GM19438 (cell line): Measurements from ENCODE around the gene RFTN1.

ENCODE experiments used
- ATAC-seq: cut with Tn5 transposase; IDR thresholded peaks from one replicate; pipeline ENCODE4 v1.9.1; 2021; ENCODE audit warnings: low read depth; ENCODE audit not compliant: unreplicated experiment

The RFTN1 gene

GRCh38 chr3:16335772-16336645 lies 177.5 kb downstream of the RFTN1 start:
- no peak for ATAC-seq

GRCh38 chr3:16335333-16335732 lies 178.2 kb downstream of the RFTN1 start:
- no peak for ATAC-seq

GRCh38 chr3:16334909-16335308 lies 178.6 kb downstream of the RFTN1 start:
- ATAC-seq, result no peak

GRCh38 chr3:16332904-16333426 lies 180.5 kb downstream of the RFTN1 start:
- no peak for ATAC-seq

DNA sequence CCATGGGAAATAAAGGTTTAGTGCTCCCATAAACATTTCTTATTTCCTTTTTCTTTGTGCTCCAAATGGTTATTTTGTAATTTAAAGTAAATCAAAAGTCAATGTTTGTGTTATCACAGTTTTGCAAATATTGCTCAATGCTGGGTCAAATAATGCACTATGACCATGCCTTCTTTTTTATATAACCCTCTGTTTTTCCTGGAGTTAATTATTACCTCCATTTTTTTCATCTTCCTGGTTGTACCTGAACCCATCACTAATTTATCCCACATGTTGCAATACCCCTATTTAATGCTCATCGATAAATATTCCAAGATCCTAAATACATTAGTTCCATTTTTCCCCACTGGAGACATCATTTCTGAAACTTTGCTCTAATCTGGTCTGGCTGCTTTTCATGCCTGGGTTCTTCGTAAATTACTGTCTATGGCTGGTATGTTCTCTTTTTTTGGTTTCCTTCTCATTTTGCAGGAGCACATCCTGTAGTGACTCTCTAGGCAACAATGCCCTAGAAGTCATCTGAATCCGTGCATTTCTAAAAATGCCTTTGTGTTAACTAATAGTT lies 182.1 kb downstream of the RFTN1 start:
- no peak for ATAC-seq

GRCh38 chr3:16330351-16330750 lies 183.1 kb downstream of the RFTN1 start:
- no peak for ATAC-seq

- ATAC-seq, result no peak
Observed at GRCh38 chr3:16329826-16330129, 183.7 kb downstream of the RFTN1 start.

- ATAC-seq, result no peak
Observed at GRCh38 chr3:16329036-16329825, 184.3 kb downstream of the RFTN1 start.

GRCh38 chr3:16328124-16328523 lies 185.4 kb downstream of the RFTN1 start:
- ATAC-seq, result no peak

DNA sequence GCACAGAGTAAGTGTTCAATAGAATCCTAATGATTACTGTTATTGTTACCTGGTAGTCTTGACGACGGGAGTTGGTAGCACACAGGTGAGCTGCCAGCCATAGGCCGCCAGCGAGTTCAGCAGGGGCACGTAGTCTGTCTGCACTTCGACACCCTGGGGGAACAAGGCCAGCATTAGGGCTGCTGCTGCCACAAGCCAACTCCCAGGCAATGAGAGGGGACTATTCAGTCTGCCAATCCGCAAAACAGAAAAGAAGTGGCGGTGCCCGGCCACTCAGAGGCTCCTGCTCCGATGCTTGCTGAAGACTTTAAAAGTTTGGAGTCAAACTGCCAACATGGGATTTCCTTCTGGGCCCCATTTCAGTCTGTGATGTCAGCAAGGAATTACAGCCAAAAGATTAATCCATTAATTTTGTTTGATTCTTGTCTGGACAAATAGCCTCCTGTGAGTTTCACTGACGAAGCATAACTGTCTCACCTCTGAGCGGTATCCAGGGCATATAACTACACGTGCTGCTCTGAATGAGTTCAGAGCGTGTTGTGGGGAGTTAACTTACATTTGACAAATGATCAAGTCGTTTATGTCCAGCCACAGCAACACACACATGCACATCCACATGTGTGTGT lies 186.7 kb downstream of the RFTN1 start:
- no peak for ATAC-seq

DNA sequence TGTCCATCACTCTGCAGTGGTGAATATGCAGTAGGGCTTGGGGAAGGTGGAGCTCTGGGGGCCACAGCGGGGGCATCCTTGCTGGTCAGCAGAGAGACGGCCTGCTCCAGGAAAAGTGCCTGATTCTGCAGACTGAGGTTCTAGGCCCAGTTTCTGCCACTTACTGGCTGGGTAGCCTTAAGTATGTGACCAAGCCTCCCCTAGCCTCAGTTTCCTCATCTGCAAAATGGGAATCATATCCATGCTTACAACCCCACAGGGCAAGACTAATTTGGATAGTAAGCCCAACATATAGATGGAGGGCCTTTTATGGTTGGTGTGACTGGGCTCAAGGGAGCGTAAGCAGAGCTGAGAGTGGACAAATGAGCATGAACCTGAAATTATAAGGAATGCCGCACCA lies 187.6 kb downstream of the RFTN1 start:
- no peak for ATAC-seq

- ATAC-seq, result no peak
Observed at GRCh38 chr3:16323737-16324136, 189.8 kb downstream of the RFTN1 start.

GRCh38 chr3:16322189-16322588 lies 191.3 kb downstream of the RFTN1 start:
- ATAC-seq, result no peak

DNA sequence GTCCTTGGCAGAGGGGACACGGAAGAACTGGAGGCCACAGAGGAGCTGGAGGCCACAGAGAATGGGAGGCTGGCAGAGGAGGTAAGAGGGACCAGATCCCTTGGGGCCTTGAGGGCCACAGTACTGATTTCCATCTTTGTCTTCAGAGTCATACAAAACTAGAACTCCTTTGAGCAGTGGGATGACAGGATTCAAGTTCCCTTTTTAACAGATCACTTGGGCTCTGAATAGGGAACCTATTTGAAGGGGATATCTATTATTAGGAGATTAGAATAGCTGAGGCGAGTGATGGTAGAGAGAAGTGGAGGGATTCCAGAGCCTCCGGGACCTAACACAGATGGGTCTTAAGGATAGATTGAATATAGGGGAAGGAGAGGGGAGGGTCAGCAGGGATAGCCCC lies 192.8 kb downstream of the RFTN1 start:
- ATAC-seq, result no peak

DNA sequence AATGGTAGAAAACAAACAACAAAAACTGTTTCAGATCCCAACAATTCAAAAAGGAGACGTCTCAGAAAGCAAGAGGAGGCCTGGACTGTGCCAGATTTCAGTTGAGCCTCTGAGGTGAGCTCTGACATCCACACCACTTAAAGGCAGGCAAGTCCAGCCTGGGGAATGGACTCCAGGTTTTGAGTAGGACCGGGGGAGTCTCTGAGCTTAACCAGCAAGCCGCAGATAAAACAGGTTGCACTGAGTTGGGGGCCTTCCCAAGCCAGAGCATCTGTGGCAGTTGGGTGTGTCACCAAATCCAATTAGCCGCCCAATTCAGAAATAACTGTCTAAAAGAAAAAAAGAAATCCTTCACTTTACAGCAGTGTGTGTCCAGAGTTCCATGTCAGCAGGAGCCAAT lies 193.8 kb downstream of the RFTN1 start:
- no peak for ATAC-seq

GRCh38 chr3:16319307-16319706 lies 194.2 kb downstream of the RFTN1 start:
- no peak for ATAC-seq

- ATAC-seq, result no peak
Observed at GRCh38 chr3:16318176-16318575, 195.3 kb downstream of the RFTN1 start.

- no peak for ATAC-seq
Observed at GRCh38 chr3:16317561-16317945, 195.9 kb downstream of the RFTN1 start.

DNA sequence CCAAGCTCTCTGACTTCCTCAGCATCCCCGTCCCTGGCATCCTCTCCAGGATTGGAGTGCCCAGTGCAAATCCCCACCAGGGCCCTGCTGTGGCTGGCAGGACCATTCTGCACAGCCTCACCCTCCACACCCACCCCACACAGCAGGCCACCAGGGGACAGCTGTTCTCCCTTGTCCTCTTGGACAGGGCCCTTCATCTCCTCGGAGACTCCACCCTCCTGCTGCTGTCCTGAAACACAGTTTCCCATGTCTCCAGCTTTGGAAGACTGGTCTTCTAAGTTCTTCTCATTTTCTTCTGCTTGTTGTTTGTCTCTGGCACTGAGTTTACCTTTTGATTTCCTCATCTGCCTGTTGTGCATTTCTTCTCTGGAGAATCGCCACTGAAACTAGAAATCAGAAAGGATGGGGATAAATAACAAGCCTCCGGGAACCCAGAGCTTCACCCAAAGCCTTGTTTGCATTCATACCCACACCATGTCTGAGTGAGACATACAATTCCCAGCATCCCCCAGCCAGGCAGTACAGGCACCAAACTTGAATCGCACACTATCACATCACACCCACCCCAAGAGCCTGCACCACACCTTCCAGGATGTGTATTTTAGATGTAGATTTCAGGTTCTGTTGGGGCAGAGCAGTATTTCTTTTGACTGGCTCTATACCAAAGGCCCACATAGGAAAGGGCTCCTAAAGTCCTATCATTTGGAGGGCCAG lies 196.5 kb downstream of the RFTN1 start:
- no peak for ATAC-seq

- no peak for ATAC-seq
Observed at GRCh38 chr3:16316396-16316795, 197.1 kb downstream of the RFTN1 start.
